ENCODE results near the gene LY6G5C. TPM values are rescaled to one million over a fixed set of nuclear protein-coding genes. Genes with fewer than 3 reads are reported as not detected.

Gene LY6G5C
- total RNA-seq, 4 donors from 2014 or later, result not detected

GRCh38 chr6:31691564-31692108 is 10.8 kb upstream of the LY6G5C start:
- Histone ChIP-seq H3K4me1 (peaks cover 0 to 5% (median 0%) of the 10 kb centered on the region in 4 donors), H3K9me3 (no peaks in the 10 kb centered on the region), H3K27me3 (no peaks in the 10 kb centered on the region), H3K4me3 (no peak overlapping the region), H3K36me3 (peaks cover 0 to 99% (median 0%) of the 10 kb centered on the region in 3 donors), H3K27ac (no peak overlapping the region)
- DNase-seq, result no peak
- TF ChIP-seq POLR2A (IDR thresholded peaks at IDR 0.05), result no peak
- no peak for TF ChIP-seq CTCF (IDR thresholded peaks at IDR 0.05)

GRCh38 chr6:31691078-31691463 is 10.2 kb upstream of the LY6G5C start:
- DNase-seq, result no peak
- Histone ChIP-seq H3K27ac (peak overlapping the region in 3 of 4 donors; percentile 55 to 77 (median 70)), H3K4me1 (peaks cover 0 to 5% (median 0%) of the 10 kb centered on the region in 4 donors), H3K9me3 (no peaks in the 10 kb centered on the region), H3K4me3 (no peak overlapping the region), H3K36me3 (peaks cover 0 to 100% (median 0%) of the 10 kb centered on the region in 3 donors), H3K27me3 (no peaks in the 10 kb centered on the region)
- TF ChIP-seq CTCF (IDR thresholded peaks at IDR 0.05) (no peak), POLR2A (IDR thresholded peaks at IDR 0.05) (no peak)

GRCh38 chr6:31690231-31691077 is 9.6 kb upstream of the LY6G5C start:
- TF ChIP-seq CTCF (IDR thresholded peaks at IDR 0.05), result no peak
- no peak for TF ChIP-seq POLR2A (IDR thresholded peaks at IDR 0.05)
- H3K27ac ChIP-seq, result peak overlapping the region in 3 of 4 donors; percentile 55 to 77 (median 70)
- H3K4me1 ChIP-seq, result peaks cover 0 to 5% (median 0%) of the 10 kb centered on the region in 4 donors
- H3K9me3 ChIP-seq, result no peaks in the 10 kb centered on the region
- DNase-seq, result peak in 2 of 3 donors; percentile 72 to 75
- H3K4me3 ChIP-seq, result no peak overlapping the region
- H3K27me3 ChIP-seq, result no peaks in the 10 kb centered on the region
- peaks cover 0 to 99% (median 0%) of the 10 kb centered on the region in 3 donors for H3K36me3 ChIP-seq

GRCh38 chr6:31689249-31690110 is 8.6 kb upstream of the LY6G5C start:
- H3K4me3 ChIP-seq, result no peak overlapping the region
- H3K27ac ChIP-seq, result peak overlapping the region in 2 of 4 donors; percentile 70 to 77
- no peaks in the 10 kb centered on the region for H3K27me3 ChIP-seq
- H3K4me1 ChIP-seq, result peaks cover 0 to 5% (median 0%) of the 10 kb centered on the region in 4 donors
- H3K9me3 ChIP-seq, result no peaks in the 10 kb centered on the region
- peaks cover 0 to 89% (median 0%) of the 10 kb centered on the region in 3 donors for H3K36me3 ChIP-seq
- no peak for DNase-seq
- no peak for TF ChIP-seq POLR2A (IDR thresholded peaks at IDR 0.05)
- peak in 3 of 6 experiments; percentile 18 to 39 (median 26) for TF ChIP-seq CTCF (IDR thresholded peaks at IDR 0.05)
